GM12874 (cell line): Measurements from ENCODE around the gene TRPM1.

Experiments
- TF ChIP-seq, protein P1 (sequence below): IDR thresholded peaks from 2 replicates; pipeline ENCODE4 v1.5.1; 2011; ENCODE audit warnings: low read depth, mild to moderate bottlenecking, control low read depth, low read length, moderate library complexity; ENCODE audit not compliant: insufficient read depth

TRPM1 gene

GRCh38 chr15:31100738-31101137 lies 787 bp downstream of the TRPM1 start:
- TF ChIP-seq, protein P1, sequence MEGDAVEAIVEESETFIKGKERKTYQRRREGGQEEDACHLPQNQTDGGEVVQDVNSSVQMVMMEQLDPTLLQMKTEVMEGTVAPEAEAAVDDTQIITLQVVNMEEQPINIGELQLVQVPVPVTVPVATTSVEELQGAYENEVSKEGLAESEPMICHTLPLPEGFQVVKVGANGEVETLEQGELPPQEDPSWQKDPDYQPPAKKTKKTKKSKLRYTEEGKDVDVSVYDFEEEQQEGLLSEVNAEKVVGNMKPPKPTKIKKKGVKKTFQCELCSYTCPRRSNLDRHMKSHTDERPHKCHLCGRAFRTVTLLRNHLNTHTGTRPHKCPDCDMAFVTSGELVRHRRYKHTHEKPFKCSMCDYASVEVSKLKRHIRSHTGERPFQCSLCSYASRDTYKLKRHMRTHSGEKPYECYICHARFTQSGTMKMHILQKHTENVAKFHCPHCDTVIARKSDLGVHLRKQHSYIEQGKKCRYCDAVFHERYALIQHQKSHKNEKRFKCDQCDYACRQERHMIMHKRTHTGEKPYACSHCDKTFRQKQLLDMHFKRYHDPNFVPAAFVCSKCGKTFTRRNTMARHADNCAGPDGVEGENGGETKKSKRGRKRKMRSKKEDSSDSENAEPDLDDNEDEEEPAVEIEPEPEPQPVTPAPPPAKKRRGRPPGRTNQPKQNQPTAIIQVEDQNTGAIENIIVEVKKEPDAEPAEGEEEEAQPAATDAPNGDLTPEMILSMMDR, result no peak

DNA sequence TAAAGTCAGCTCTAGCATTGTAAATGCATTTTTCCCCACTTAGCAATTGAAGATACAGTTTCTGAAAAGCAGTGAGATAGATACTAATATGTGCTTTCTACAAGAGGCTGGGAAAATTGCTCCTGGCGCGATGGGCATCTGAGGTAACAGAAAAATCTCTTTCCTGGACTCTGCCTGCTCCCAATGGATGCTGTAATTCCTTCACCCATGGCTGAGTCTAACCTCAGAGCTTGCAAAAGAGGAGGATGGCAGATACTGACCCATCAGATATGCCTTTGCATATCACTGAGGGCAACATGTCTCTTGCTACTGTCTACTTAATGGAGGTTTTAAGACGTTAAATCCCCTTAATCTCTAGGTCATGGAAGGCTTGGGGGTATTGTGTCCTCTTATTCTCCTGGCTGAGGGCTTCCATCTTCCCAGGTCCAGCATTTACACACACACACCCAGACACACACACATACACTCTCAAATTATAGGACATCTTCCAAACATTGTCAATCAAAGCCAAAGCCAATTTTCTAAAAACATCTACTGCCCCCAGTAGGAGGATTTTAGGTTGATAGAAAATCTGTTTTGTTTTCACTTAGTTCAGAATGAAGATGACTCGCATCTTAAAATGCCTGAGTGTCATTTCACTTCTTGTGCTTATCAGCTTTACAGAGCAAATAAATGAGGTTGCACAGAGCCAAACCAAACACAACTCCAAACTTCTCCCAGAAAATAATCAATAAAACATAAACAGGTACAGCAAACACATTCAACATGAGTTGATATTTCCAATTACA lies 2.4 kb downstream of the TRPM1 start:
- TF ChIP-seq, protein P1, result no peak

DNA sequence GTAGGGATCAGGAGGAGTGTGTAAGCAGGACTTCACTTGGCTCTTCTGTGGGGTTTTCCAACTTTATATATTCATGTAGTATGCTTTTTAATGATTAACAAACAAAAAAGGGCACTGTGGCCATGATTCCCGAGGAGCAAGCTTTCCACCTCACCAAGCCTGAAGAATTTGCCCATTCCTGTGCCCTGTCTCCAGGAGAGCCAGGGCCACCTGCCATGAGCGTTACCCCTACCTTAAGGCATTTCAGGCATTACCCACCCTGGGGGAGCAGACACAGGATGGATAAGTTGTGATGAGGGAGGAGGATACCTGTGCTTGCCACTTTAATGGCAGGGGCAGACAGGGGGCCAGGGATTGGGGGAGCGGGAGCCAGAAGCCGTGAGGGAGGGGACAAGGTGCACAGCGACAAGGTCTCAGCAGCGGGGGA lies 3.0 kb downstream of the TRPM1 start:
- TF ChIP-seq, protein P1, result no peak

GRCh38 chr15:31096563-31096962 lies 5.0 kb downstream of the TRPM1 start:
- TF ChIP-seq, protein P1, result no peak

DNA sequence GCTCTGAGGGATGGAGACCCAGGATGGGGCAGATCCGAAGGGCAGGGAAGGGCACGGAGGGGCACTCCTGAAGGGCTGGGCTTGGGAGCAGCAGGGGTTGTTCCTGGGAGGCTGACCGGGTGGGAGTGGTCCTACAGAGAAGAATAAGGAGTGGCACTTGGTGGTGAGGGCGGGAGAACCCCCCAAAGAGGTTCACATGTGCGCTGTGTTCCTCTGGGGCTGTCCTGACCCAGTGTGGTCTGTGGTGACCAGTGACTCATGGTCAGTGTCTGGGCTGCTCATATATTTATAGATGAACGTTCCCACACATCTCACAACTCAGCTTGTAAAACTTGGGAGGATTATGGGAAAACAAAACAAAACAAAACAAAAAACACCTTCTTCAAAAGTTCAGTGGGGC lies 10.0 kb downstream of the TRPM1 start:
- TF ChIP-seq, protein P1, result no peak

GRCh38 chr15:31090766-31091165 lies 10.8 kb downstream of the TRPM1 start:
- TF ChIP-seq, protein P1, result no peak

DNA sequence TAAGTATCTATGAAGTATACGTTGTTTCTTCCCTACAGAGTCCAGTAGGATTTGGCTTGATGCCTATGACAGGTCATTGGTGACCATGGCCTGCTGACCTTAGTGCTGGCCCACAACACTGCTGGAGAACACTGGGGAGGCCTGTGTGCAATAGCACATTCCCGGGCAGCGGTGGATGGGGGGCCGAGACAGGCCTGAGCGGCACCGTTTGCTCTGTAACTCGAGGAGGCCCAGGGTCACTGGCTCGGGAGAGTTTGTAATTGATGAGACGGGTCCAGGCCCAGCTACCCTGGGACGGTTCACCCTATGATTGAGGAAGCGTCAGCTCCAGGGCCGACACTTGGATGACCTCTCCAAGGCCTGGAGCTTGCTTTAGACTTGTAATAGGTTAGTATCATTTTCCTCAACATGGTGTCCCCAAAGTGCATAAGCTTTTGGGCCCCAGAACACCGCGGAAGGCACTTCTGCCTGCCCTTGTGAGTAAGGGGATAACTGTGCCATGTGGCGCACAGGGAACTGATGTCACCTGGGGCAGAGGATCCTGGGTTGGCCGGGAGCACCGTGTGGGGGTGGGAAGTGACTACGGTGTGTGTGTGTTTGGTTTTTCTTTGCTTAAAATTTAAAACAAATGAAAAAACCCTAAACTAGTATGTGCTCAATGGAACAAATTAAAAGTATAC lies 12.0 kb downstream of the TRPM1 start:
- TF ChIP-seq, protein P1, result no peak
